Measurements from ENCODE around the gene NFILZ. TPM values are rescaled to one million over a fixed set of nuclear protein-coding genes. Genes with fewer than 3 reads are reported as not detected.

Gene NFILZ
- total RNA-seq, 4 donors from 2014 or later: not detected

DNA sequence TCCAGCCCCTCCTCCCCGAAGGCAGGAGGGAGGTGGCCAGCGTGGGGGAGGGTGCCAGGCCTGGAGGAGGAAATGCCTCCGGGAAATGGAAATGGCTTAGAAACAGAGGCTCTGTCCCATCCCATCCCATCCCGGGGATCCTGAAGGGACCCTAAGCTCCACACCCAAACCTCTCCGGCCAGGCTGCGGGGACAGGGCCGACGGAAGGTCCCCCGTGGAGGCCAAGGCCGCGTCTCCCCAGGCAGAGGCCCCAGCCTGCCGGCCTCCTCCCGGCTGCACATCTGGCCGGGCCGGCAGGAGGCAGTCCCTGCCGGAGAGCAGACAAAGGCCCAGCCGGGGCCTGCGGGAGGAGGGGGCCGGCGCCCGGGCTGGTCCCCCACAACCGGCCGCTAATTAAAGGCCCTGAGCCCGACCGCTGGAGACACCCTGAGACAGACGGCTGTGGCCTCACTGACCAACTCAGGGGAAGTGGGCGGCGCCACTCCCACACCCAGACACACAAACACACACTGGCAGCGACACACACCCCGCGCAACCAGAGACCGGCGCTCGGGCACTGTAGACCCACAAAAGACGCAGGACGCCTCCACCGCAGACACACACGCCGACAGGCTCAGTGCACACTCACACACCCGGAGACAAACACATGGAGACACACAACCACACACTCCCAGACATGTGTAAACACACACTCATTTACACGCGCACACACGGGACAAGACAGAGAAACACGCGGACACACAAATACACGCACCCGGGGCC is 21.0 kb upstream of the NFILZ start:
- DNase-seq: peak in 2 of 3 donors; percentile 26 to 57
- Histone ChIP-seq H3K4me1 (peaks cover 0 to 18% (median 7%) of the 10 kb centered on the region in 4 donors), H3K27ac (peak overlapping the region; percentile 3 to 79 (median 74)), H3K9me3 (peaks cover 0 to 7% (median 0%) of the 10 kb centered on the region in 4 donors), H3K4me3 (peak overlapping the region; percentile 42 to 65 (median 55)), H3K27me3 (peaks cover 0 to 5% of the 10 kb centered on the region in 2 donors), H3K36me3 (peaks cover 0 to 5% (median 0%) of the 10 kb centered on the region in 3 donors)
- no peak for TF ChIP-seq CTCF (IDR thresholded peaks at IDR 0.05)
- TF ChIP-seq POLR2A (IDR thresholded peaks at IDR 0.05): no peak

- Histone ChIP-seq H3K27ac (peak within 1 kb of the TSS; percentile 40 to 79 (median 74)), H3K9me3 (no peaks in the 10 kb centered on the region), H3K27me3 (peaks cover 0 to 5% of the 10 kb centered on the region in 2 donors), H3K4me1 (peaks cover 0 to 18% (median 7%) of the 10 kb centered on the region in 4 donors), H3K4me3 (peak within 1 kb of the TSS; percentile 42 to 65 (median 55)), H3K36me3 (no peaks in the 10 kb centered on the region)
- TF ChIP-seq CTCF (IDR thresholded peaks at IDR 0.05) (no peak), POLR2A (IDR thresholded peaks at IDR 0.05) (no peak)
- DNase-seq: peak in 1 of 3 donors; percentile 52
These were observed 20.1 kb upstream of the NFILZ start, which contains the start of gene ADAMTS10 for GRCh38 chr19:8610041-8610935. Gene ADAMTS10, minus strand, starts transcription at chr19:8610715. Its CDS starts 5,005 bp downstream, at chr19:8605710.

DNA sequence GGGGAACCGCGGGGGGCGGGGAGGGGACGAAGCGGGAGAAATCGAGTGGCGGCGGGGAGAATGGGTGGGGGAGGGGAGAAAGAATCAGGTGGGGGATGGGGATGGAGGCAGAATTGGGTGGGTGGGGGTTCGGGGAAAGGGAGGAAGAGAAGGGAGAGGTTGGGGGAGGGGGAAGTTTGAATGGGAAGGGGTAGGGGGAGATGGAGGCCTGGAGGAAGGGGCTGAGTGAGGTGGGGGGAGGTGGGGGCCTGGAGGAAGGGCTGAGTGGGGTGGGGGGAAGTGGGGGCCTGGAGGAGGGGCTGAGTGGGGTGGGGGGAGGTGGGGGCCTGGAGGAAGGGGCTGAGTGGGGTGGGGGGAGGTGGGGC is 19.5 kb upstream of the NFILZ start:
- peaks cover 0 to 18% (median 7%) of the 10 kb centered on the region in 4 donors for H3K4me1 ChIP-seq
- DNase-seq: no peak
- H3K27ac ChIP-seq: peak overlapping the region; percentile 40 to 79 (median 74)
- H3K9me3 ChIP-seq: no peaks in the 10 kb centered on the region
- H3K4me3 ChIP-seq: peak overlapping the region; percentile 42 to 65 (median 55)
- TF ChIP-seq CTCF (IDR thresholded peaks at IDR 0.05) (no peak), POLR2A (IDR thresholded peaks at IDR 0.05) (no peak)
- peaks cover 0 to 5% of the 10 kb centered on the region in 2 donors for H3K27me3 ChIP-seq
- no peaks in the 10 kb centered on the region for H3K36me3 ChIP-seq

DNA sequence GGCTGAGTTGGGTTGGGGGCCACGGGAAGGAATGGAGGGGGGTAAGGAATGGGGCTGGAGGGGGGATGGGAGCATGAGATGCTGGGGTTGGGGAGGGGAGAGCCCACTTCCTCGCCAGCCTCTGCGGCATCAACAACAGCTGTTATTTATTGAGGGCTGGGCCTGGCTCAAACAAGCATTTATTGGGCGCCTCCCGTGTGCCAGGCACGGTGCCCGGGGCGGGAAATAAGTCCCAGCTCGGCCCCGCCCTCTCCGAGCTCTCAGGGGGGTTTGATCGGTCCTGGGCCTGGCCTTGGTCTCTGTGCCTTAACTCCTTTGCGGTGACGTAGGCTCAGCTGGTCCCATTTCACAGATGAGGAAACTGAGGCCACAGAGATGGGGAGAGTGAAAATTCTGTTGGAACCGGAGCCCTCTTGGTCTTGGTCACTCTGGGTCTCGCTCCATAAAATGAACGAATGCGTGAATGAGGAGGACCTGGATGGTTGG is 19.0 kb upstream of the NFILZ start:
- peaks cover 0 to 5% of the 10 kb centered on the region in 2 donors for H3K27me3 ChIP-seq
- H3K4me1 ChIP-seq: peaks cover 0 to 18% (median 7%) of the 10 kb centered on the region in 4 donors
- no peaks in the 10 kb centered on the region for H3K9me3 ChIP-seq
- no peak overlapping the region for H3K4me3 ChIP-seq
- TF ChIP-seq CTCF (IDR thresholded peaks at IDR 0.05) (no peak), POLR2A (IDR thresholded peaks at IDR 0.05) (no peak)
- peak overlapping the region in 3 of 4 donors; percentile 17 to 79 (median 57) for H3K27ac ChIP-seq
- H3K36me3 ChIP-seq: no peaks in the 10 kb centered on the region
- no peak for DNase-seq
